GM13977 (cell line): Measurements from ENCODE around the gene MAP3K21.

Source experiments
- DNase-seq: peaks from one replicate; pipeline ENCODE4 v3.0.0; 2012; ENCODE audit warnings: low spot score
- in situ Hi-C: fragments of 300-500 bp; cut with MboI; formaldehyde crosslinking; loops from one replicate; pipeline ENCODE4 v1.12.0; 2022; ENCODE audit warnings: low sequenced_read_pairs, low pct_unique_long_range_greater_than_20kb, mixed read lengths, inconsistent platforms; ENCODE audit not compliant: unreplicated experiment
- TF ChIP-seq, protein P1 (sequence below): IDR thresholded peaks from 2 replicates; pipeline ENCODE4 v1.5.1; 2012; ENCODE audit warnings: mild to moderate bottlenecking, control low read depth; ENCODE audit not compliant: insufficient read depth; ENCODE audit errors: extremely low read depth, missing control alignments

Gene MAP3K21

DNA sequence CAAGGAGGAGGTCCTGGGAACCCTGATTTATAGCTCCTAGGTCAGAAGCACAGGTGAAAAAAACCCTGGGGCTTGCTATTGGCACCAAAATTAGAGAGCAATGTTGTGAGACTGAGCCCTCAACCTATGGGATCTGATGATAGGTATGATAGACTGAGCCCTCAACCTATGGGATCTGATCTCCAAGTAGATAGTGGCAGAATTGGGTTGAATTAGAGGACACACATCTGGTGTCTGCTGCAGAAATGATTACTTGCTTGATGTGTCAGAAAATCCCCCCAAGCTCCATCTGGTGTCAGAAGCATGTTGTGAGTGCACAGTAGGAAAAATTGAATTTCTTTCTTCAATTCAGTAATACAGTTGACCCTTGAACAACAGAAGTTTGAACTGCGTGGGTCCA is 62.4 kb downstream of the MAP3K21 start:
- TF ChIP-seq, protein P1, sequence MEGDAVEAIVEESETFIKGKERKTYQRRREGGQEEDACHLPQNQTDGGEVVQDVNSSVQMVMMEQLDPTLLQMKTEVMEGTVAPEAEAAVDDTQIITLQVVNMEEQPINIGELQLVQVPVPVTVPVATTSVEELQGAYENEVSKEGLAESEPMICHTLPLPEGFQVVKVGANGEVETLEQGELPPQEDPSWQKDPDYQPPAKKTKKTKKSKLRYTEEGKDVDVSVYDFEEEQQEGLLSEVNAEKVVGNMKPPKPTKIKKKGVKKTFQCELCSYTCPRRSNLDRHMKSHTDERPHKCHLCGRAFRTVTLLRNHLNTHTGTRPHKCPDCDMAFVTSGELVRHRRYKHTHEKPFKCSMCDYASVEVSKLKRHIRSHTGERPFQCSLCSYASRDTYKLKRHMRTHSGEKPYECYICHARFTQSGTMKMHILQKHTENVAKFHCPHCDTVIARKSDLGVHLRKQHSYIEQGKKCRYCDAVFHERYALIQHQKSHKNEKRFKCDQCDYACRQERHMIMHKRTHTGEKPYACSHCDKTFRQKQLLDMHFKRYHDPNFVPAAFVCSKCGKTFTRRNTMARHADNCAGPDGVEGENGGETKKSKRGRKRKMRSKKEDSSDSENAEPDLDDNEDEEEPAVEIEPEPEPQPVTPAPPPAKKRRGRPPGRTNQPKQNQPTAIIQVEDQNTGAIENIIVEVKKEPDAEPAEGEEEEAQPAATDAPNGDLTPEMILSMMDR = no peak
- DNase-seq = no peak
- in situ Hi-C loops = loop anchor here (25.0 kb wide), 1 partner anchor 672 kb away; no protein-coding TSS in a partner anchor

DNA sequence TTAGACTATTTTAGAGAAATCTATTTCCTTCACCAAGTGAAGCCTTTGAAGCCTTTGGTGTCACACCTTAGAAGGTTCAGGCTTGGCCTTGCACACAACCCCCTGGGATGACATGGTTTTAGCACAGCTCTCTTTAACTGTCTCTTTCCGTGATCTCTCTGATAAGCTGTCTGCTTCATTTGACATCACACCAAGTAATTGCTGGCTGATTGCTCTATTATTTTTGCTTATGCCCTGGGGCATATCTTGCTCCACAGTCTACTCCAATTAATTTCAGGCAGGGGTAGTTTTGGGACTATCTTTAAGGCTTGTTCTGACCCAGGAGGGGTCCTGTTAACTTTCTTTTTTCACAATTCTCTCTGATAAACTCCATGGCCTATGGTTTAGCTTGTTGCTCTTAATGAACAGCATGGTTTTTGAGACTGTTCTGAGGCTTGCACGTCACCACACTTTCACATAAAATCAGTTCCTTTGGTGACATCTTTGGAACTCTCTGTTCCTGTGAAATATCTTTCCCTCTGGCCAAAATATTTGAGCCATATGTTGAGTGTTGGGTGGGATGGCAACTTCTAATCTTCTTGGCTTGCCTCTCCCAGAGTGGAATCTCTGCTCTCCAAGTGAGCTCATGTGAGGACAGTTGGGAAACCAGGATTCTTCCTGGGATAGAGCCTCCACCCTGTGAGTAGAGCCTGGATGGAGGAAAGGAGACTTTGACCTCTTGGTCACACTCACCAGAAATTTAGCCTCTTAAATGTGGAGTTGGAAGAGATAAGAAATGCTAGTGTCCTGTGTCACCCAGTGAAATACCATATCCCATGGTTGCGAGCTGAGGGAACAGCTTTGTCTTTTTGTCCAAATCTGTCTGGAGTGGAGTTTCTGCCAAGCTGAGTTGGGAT is 63.6 kb downstream of the MAP3K21 start:
- in situ Hi-C loops = loop anchor here (25.0 kb wide), 1 partner anchor 671 kb away; no protein-coding TSS in a partner anchor

DNA sequence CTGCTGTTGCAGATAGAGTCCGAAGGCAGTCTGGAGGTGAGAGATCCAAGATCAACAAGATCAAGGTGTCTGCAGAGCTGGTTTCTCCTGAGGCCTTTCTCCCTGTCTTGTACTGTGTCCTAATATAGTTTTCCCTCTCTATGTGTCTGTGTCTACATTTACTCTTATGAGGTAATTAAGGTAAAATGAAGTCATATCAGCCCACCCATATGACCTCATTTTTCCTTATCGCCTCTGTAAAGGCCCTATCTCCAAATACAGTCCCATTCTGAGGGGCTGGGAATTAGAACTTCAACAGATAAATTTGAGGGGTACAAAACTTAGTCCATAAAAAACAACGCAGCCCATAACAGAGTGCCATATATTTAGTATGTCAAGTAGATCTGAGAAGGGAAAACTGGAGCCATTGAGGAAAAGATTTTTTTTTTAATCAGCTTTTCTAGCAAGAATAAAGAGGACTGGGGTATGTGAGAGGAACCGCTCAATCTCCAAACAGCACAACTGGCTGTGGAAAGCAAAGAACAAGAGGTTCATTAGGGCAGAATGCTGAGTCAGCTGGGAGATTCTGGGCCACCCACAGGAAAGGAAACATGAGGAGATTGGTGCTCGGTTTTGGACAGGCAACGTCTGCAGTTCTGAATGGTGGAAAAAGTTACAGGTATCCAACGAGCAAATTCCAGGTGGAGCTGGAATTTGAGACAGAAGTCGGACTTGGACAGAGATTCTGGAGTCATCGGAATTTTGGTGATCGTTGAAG is 65.7 kb downstream of the MAP3K21 start:
- no peak for DNase-seq

More for the DNA sequence above, 63.6 kb downstream of the MAP3K21 start:
- DNase-seq = no peak
- TF ChIP-seq, protein P1 = no peak

DNA sequence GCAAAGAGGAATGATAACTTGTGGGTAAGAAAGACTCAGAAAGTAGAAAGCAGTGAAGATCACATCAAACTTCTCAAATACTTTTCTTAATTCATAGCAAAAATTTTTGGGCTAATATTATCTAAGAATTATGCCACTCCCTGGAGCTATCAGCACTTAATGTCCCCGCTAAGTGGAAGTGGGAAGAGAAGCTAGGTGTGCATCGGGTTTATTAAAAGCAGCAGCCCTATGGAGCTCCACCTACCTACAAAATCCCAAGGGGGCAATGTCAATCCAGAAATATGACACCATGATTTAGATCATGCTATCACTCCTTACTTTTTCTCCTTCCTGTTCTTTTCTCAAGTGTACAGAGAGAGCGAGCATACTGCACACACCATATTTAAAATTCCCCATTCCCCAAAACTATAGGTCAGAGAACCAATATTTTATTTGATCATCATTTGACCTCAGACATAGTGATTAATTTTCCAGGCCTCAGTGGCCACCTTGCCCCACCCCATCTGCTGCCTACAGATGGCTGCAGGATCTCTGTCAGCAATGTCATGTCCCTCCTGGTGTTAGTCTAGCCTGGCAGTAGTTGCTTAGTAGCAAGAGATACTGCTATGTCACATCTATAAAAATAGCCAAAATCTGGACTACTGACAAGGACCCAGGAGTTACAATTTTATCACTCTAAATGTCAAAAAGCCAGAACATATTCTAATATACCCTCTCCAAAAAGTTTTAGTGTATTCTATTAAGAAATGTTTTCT is 66.6 kb downstream of the MAP3K21 start:
- TF ChIP-seq, protein P1 = no peak
- DNase-seq = no peak
- in situ Hi-C loops = loop anchor here (25.0 kb wide), 1 partner anchor 668 kb away; no protein-coding TSS in a partner anchor

More for the DNA sequence above, 65.7 kb downstream of the MAP3K21 start:
- in situ Hi-C loops = loop anchor here (25.0 kb wide), 1 partner anchor 669 kb away; no protein-coding TSS in a partner anchor
- TF ChIP-seq, protein P1 = no peak

DNA sequence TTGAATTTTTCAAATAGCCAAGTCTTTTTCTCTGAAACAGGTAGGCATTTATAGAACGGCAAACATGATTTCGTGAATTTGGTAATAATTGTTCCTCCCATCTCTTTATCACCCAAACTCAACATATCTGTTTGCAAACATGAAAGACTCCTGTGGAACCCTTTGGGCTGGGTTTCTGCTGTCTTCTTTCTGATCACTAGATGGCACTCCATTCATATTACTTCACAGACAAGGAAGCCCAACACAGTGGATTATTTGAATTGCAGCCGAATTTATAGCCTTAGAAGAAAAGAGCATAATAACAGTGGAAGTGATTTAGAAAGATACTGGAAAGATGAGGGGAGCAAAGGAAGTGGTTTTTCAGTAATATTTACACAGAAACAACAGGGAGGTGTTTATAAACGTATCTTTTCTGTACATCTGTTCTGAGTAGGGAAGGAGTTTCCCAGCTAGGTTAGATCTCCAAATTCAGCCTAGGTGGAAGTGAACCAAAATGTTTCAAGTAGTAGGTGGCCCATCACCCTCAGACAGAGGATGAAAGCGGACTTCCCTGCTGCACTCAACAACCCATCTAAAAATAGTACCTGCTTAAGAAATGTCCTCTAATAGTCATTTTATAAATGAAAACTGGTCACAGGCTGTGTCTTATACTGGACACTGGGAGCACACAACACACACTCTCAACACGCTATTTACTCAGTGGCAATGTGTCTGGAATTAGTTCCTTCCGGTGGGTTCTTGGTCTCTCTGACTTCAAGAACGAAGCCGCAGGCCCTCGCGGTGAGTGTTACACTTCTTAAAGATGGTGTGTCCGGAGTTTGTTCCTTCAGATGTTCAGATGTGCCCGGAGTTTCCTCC is 67.6 kb downstream of the MAP3K21 start:
- in situ Hi-C loops = loop anchor here (25.0 kb wide), 1 partner anchor 667 kb away; no protein-coding TSS in a partner anchor
- TF ChIP-seq, protein P1 = peak; percentile 72
- DNase-seq = peak; percentile 46
